ENCODE data around the gene TUNAR.

Gene TUNAR

DNA sequence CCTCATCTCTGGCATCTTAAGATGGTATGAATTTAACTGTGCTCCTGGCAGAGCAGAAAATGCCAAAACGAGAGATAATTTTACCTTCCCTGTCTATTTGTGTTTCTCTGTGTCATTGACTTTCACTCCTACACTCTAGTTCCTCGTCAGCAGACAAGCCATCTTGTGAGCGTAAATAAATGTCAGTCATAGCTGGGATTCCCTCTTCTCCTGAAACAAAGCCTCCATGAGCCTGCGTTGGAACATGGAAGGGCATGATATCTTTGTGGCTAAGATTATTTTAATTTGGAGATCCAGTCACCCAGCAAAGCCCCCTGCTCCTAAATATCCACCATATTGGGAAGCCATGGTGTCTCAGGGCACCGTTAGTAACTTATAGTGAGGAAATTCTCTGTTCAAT lies 37.8 kb upstream of the TUNAR start:
- Histone ChIP-seq H3K27ac (no peak overlapping the region), H3K4me3 (ENCODE audit: low read depth in 1 of 2, low read length in 1 of 2) (no peak overlapping the region), H3K9me3 (no peaks in the 10 kb centered on the region), H3K4me1 (ENCODE audit: control insufficient read depth in 1 of 2, insufficient read depth in 1 of 2, low read depth in 1 of 2, low read length in 1 of 2) (no peaks in the 10 kb centered on the region), H3K27me3 (no peaks in the 10 kb centered on the region), H3K36me3 (no peaks in the 10 kb centered on the region)
- TF ChIP-seq, protein P1, sequence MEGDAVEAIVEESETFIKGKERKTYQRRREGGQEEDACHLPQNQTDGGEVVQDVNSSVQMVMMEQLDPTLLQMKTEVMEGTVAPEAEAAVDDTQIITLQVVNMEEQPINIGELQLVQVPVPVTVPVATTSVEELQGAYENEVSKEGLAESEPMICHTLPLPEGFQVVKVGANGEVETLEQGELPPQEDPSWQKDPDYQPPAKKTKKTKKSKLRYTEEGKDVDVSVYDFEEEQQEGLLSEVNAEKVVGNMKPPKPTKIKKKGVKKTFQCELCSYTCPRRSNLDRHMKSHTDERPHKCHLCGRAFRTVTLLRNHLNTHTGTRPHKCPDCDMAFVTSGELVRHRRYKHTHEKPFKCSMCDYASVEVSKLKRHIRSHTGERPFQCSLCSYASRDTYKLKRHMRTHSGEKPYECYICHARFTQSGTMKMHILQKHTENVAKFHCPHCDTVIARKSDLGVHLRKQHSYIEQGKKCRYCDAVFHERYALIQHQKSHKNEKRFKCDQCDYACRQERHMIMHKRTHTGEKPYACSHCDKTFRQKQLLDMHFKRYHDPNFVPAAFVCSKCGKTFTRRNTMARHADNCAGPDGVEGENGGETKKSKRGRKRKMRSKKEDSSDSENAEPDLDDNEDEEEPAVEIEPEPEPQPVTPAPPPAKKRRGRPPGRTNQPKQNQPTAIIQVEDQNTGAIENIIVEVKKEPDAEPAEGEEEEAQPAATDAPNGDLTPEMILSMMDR (IDR thresholded peaks at IDR 0.05), result no peak

GRCh38 chr14:95840094-95840700 lies 36.4 kb upstream of the TUNAR start:
- no peaks in the 10 kb centered on the region for H3K36me3 ChIP-seq
- H3K27me3 ChIP-seq, result no peaks in the 10 kb centered on the region
- no peak overlapping the region for H3K4me3 ChIP-seq (ENCODE audit: low read depth in 1 of 2, low read length in 1 of 2)
- TF ChIP-seq, protein P1 (IDR thresholded peaks at IDR 0.05), result no peak
- H3K9me3 ChIP-seq, result no peaks in the 10 kb centered on the region
- H3K27ac ChIP-seq, result no peak overlapping the region
- no peaks in the 10 kb centered on the region for H3K4me1 ChIP-seq (ENCODE audit: control insufficient read depth in 1 of 2, insufficient read depth in 1 of 2, low read depth in 1 of 2, low read length in 1 of 2)

DNA sequence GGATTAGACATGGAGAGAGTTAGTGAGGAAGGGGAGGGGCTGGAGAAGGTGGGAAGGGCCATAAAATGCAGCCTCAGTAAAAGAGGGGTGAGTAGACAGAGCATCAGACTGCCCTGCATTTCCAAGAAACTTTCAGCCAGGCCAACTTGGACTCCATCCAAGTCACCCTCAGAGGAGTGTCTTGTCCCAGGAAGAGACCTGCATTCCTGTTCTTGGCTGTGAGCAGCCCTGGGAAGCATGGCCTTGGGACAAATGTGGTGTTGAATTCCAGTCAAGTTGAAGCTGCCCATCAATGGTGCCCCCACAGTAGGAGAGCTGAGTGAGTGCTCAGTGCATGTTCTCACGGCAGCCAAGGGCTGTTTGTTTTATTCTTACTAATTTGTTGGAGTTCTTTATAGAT lies 35.0 kb upstream of the TUNAR start:
- TF ChIP-seq, protein P1 (IDR thresholded peaks at IDR 0.05), result no peak
- Histone ChIP-seq H3K36me3 (no peaks in the 10 kb centered on the region), H3K27me3 (no peaks in the 10 kb centered on the region), H3K9me3 (no peaks in the 10 kb centered on the region), H3K4me3 (ENCODE audit: low read depth in 1 of 2, low read length in 1 of 2) (no peak overlapping the region), H3K4me1 (ENCODE audit: control insufficient read depth in 1 of 2, insufficient read depth in 1 of 2, low read depth in 1 of 2, low read length in 1 of 2) (no peaks in the 10 kb centered on the region), H3K27ac (no peak overlapping the region)

DNA sequence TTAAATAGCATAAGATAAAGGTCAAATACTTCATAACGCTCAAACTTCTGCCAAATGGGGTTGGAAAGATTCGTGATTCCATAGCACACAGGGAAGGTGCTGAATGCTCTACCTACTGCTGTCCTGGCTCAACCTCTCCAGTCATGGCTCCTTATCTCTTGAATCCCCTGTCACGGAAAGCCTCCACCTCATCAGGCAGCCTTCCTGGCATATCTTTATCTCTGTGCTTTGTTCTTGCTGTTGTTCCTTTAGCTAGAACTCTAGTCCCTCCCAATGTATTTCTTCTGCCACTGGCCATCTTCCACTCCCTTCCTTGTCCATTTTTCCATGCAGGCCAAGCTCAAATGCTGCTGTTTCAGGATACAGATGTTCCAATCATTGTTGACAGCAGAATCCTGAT lies 26.9 kb upstream of the TUNAR start:
- H3K36me3 ChIP-seq, result no peaks in the 10 kb centered on the region
- no peak overlapping the region for H3K27ac ChIP-seq
- H3K4me3 ChIP-seq (ENCODE audit: low read depth in 1 of 2, low read length in 1 of 2), result no peak overlapping the region
- no peaks in the 10 kb centered on the region for H3K9me3 ChIP-seq
- no peaks in the 10 kb centered on the region for H3K4me1 ChIP-seq (ENCODE audit: control insufficient read depth in 1 of 2, insufficient read depth in 1 of 2, low read depth in 1 of 2, low read length in 1 of 2)
- TF ChIP-seq, protein P1 (IDR thresholded peaks at IDR 0.05), result no peak
- H3K27me3 ChIP-seq, result no peaks in the 10 kb centered on the region

DNA sequence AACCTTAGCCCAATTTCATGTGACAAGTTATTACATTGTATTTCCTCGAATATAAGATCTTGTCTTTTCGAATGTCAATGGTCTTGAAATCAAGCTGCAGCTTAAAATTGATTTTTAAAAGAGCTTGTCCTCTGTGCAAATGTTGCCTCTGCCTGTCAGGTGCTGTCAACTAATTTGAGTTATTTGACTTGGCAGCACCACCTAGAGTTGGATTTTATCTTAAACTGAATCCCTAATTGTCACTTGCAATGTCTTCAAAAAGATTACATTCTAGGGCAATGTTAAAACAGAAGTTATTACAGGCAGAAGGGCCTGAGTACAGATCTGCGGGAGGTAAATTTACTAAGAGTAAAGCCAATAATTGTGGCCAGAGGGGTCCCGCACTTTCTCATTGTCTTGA lies 26.2 kb upstream of the TUNAR start:
- TF ChIP-seq, protein P1 (IDR thresholded peaks at IDR 0.05), result no peak
- Histone ChIP-seq H3K4me3 (ENCODE audit: low read depth in 1 of 2, low read length in 1 of 2) (no peak overlapping the region), H3K27ac (no peak overlapping the region), H3K9me3 (no peaks in the 10 kb centered on the region), H3K27me3 (no peaks in the 10 kb centered on the region), H3K36me3 (no peaks in the 10 kb centered on the region), H3K4me1 (ENCODE audit: control insufficient read depth in 1 of 2, insufficient read depth in 1 of 2, low read depth in 1 of 2, low read length in 1 of 2) (no peaks in the 10 kb centered on the region)

GRCh38 chr14:95855606-95856005 lies 21.0 kb upstream of the TUNAR start:
- Histone ChIP-seq H3K27me3 (no peaks in the 10 kb centered on the region), H3K27ac (no peak overlapping the region), H3K4me3 (ENCODE audit: low read depth in 1 of 2, low read length in 1 of 2) (no peak overlapping the region), H3K4me1 (ENCODE audit: control insufficient read depth in 1 of 2, insufficient read depth in 1 of 2, low read depth in 1 of 2, low read length in 1 of 2) (no peaks in the 10 kb centered on the region), H3K36me3 (no peaks in the 10 kb centered on the region), H3K9me3 (no peaks in the 10 kb centered on the region)
- TF ChIP-seq, protein P1 (IDR thresholded peaks at IDR 0.05), result no peak
